ENCODE data around the gene DCAKD.

DCAKD gene

GRCh38 chr17:44990994-44991393 lies 60.4 kb downstream of the DCAKD start:
- no peak overlapping the region for H3K27ac ChIP-seq
- no peak for TF ChIP-seq ZFX (IDR thresholded peaks at IDR 0.05; ENCODE audit: borderline replicate concordance)
- TF ChIP-seq CTCF (IDR thresholded peaks at IDR 0.05): no peak

GRCh38 chr17:44989552-44990138 lies 61.8 kb downstream of the DCAKD start:
- no peak for TF ChIP-seq ZFX (IDR thresholded peaks at IDR 0.05; ENCODE audit: borderline replicate concordance)
- TF ChIP-seq CTCF (IDR thresholded peaks at IDR 0.05): no peak
- no peak overlapping the region for H3K27ac ChIP-seq

- TF ChIP-seq CTCF (IDR thresholded peaks at IDR 0.05): no peak
- TF ChIP-seq ZFX (IDR thresholded peaks at IDR 0.05; ENCODE audit: borderline replicate concordance): no peak
- H3K27ac ChIP-seq: no peak overlapping the region
These were observed 63.1 kb downstream of the DCAKD start for GRCh38 chr17:44988044-44988942.

- TF ChIP-seq ZFX (IDR thresholded peaks at IDR 0.05; ENCODE audit: borderline replicate concordance) (no peak), CTCF (IDR thresholded peaks at IDR 0.05) (no peak)
- no peak overlapping the region for H3K27ac ChIP-seq
These were observed 67.9 kb downstream of the DCAKD start for GRCh38 chr17:44983563-44983962.

GRCh38 chr17:44982113-44982702 lies 69.2 kb downstream of the DCAKD start:
- H3K27ac ChIP-seq: no peak overlapping the region
- TF ChIP-seq CTCF (IDR thresholded peaks at IDR 0.05) (no peak), ZFX (IDR thresholded peaks at IDR 0.05; ENCODE audit: borderline replicate concordance) (no peak)

- no peak overlapping the region for H3K27ac ChIP-seq
- no peak for TF ChIP-seq CTCF (IDR thresholded peaks at IDR 0.05)
- TF ChIP-seq ZFX (IDR thresholded peaks at IDR 0.05; ENCODE audit: borderline replicate concordance): no peak
These were observed 70.0 kb downstream of the DCAKD start for GRCh38 chr17:44981221-44981968.

Data from 22Rv1 (cell line).